Prostate gland (tissue), 2 donors: Measurements from ENCODE around the gene SLC16A9. TPM values are rescaled to one million over a fixed set of nuclear protein-coding genes. Genes with fewer than 3 reads are reported as not detected.

ENCODE experiments used
- DNase-seq: peaks from one replicate; pipeline ENCODE4 v3.0.0-alpha.2; 2019; ENCODE audit warnings: low spot score
- H3K27ac ChIP-seq, 2 donors: fragments of 200-600 bp; sonication (generic); 2 replicates each; pipeline ENCODE4 v1.5.1; 2017 to 2019
- H3K27me3 ChIP-seq: fragments of 200-600 bp; sonication (generic); replicated peaks from 2 replicates; pipeline ENCODE4 v1.5.1; 2019; ENCODE audit not compliant: insufficient read depth
- H3K36me3 ChIP-seq, 2 donors: fragments of 200-600 bp; sonication (generic); 1 replicate in 1 of 2; 2 replicates in 1 of 2; pipeline versions ENCODE4 v1.5.1 to v1.8.1; 2017 to 2019
- H3K4me1 ChIP-seq: fragments of 200-600 bp; sonication (generic); replicated peaks from 2 replicates; pipeline ENCODE4 v1.5.1; 2019
- H3K4me3 ChIP-seq, 2 donors: fragments of 200-600 bp; sonication (generic); 2 replicates each; pipeline ENCODE4 v1.5.1; 2017 to 2019
- H3K9me3 ChIP-seq: fragments of 200-600 bp; sonication (generic); 2 replicates; pipeline ENCODE4 v1.5.1; 2017
- CTCF ChIP-seq, 4 experiments: fragments of 200-600 bp in 2 of 4; fragments of 450-650 bp in 2 of 4; sonication (generic) in 2 of 4; IDR thresholded peaks; 1 replicate in 3 of 4; 2 replicates in 1 of 4; pipeline ENCODE4 v1.5.1; 2016 to 2019; ENCODE audit warnings: antibody characterized with exemption in 4 of 4, mild to moderate bottlenecking in 2 of 4, moderate library complexity in 2 of 4
- POLR2A ChIP-seq: fragments of 450-650 bp; IDR thresholded peaks from one replicate; pipeline ENCODE4 v1.6.1; 2016; ENCODE audit warnings: antibody characterized with exemption, mild to moderate bottlenecking
- POLR2AphosphoS5 ChIP-seq: sonication (generic); formaldehyde crosslinking; IDR thresholded peaks from one replicate; pipeline ENCODE4 v1.6.1; 2017; ENCODE audit warnings: antibody characterized with exemption
- WGBS: methylation state at CpG from one replicate; pipeline ENCODE4 v1.1.5; 2018; 5-methylcytosine and 5-hydroxymethylcytosine counted together
- intact Hi-C: fragments of 100-400 bp; cut with DNase I; formaldehyde crosslinking; loops from one replicate; pipeline ENCODE4 v1.14.2; 2022
- total RNA-seq, 2 donors: library from RNA; depleted of rRNA; stranded (reverse); fragments of >200 nt; gene quantifications; one replicate each; pipeline ENCODE4 v1.1.0, GENCODE V29; 2016

The SLC16A9 gene, protein sequence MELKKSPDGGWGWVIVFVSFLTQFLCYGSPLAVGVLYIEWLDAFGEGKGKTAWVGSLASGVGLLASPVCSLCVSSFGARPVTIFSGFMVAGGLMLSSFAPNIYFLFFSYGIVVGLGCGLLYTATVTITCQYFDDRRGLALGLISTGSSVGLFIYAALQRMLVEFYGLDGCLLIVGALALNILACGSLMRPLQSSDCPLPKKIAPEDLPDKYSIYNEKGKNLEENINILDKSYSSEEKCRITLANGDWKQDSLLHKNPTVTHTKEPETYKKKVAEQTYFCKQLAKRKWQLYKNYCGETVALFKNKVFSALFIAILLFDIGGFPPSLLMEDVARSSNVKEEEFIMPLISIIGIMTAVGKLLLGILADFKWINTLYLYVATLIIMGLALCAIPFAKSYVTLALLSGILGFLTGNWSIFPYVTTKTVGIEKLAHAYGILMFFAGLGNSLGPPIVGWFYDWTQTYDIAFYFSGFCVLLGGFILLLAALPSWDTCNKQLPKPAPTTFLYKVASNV
- total RNA-seq, result 10 to 100 TPM in 1 of 2 donors, 1 to 10 TPM in 1; 9.8 to 15.7 TPM

- H3K27me3 ChIP-seq, result no peaks in the 10 kb centered on the region
- H3K4me1 ChIP-seq, result no peaks in the 10 kb centered on the region
- H3K27ac ChIP-seq, result peak within 1 kb of the TSS; percentile 68 to 77
- under 1% methylated on average over 57 of the region's 68 CpGs for WGBS
- H3K9me3 ChIP-seq, result no peaks in the 10 kb centered on the region
- DNase-seq, result peak; percentile 56
- H3K4me3 ChIP-seq, result peak within 1 kb of the TSS; percentile 47 to 51
- TF ChIP-seq POLR2AphosphoS5, result peak; percentile 28
- TF ChIP-seq POLR2A, result no peak
- TF ChIP-seq CTCF (IDR thresholded peaks at IDR 0.05), result peak in 3 of 4 experiments; percentile 41 to 46 (median 41)
- H3K36me3 ChIP-seq, result no peaks in the 10 kb centered on the region
- intact Hi-C loops, result loop anchor here (5.0 to 10.0 kb wide), 2 partner anchors 98 to 185 kb away; no protein-coding TSS in a partner anchor
Measured at GRCh38 chr10:59709395-59710125, at the start of gene SLC16A9. Gene SLC16A9, minus strand, starts transcription at chr10:59709850. Its CDS starts 25,559 bp downstream, at chr10:59684291.

GRCh38 chr10:59757966-59758365 is 48.3 kb upstream of the SLC16A9 start:
- 69% methylated on average over 3 of the region's 3 CpGs for WGBS
- intact Hi-C loops, result no loop called here
- Histone ChIP-seq H3K9me3 (no peaks in the 10 kb centered on the region), H3K4me3 (no peak overlapping the region), H3K4me1 (no peaks in the 10 kb centered on the region), H3K27me3 (no peaks in the 10 kb centered on the region), H3K27ac (no peak overlapping the region), H3K36me3 (no peaks in the 10 kb centered on the region)
- no peak for DNase-seq
- TF ChIP-seq POLR2AphosphoS5 (no peak), POLR2A (no peak), CTCF (IDR thresholded peaks at IDR 0.05) (no peak)

DNA sequence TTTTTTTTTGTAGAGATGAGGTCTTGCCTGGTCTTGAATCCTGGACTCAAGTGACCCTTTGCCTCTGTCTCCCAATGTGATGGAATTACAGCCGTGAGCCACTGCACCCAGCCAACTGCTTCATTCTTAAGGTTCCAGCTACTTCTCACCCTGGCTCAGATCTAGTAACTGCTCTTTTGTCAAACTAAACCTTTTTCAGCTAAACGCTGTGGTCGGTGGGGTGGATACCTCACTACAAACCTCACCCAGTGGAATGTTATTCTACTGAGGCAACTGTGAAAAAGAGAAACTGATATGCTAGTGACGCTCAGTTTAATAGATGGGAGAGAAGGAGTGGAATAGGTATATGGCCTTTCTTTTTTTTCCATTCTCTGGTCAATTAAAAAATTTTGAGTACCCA is 45.3 kb upstream of the SLC16A9 start:
- no peaks in the 10 kb centered on the region for H3K9me3 ChIP-seq
- H3K27ac ChIP-seq, result no peak overlapping the region
- TF ChIP-seq POLR2A (no peak), POLR2AphosphoS5 (no peak), CTCF (IDR thresholded peaks at IDR 0.05) (no peak)
- no peaks in the 10 kb centered on the region for H3K4me1 ChIP-seq
- 89% methylated on average over 4 of the region's 4 CpGs for WGBS
- intact Hi-C loops, result no loop called here
- no peak overlapping the region for H3K4me3 ChIP-seq
- no peaks in the 10 kb centered on the region for H3K36me3 ChIP-seq
- H3K27me3 ChIP-seq, result no peaks in the 10 kb centered on the region
- DNase-seq, result no peak

GRCh38 chr10:59753267-59753666 is 43.6 kb upstream of the SLC16A9 start, which contains the start of gene MRLN:
Gene MRLN, minus strand, starts transcription at chr10:59753455.
- Histone ChIP-seq H3K4me1 (no peaks in the 10 kb centered on the region), H3K36me3 (no peaks in the 10 kb centered on the region), H3K4me3 (no peak within 1 kb of the TSS), H3K27me3 (no peaks in the 10 kb centered on the region), H3K27ac (no peak within 1 kb of the TSS), H3K9me3 (no peaks in the 10 kb centered on the region)
- no peak for TF ChIP-seq POLR2A
- no peak for TF ChIP-seq POLR2AphosphoS5
- no peak for TF ChIP-seq CTCF (IDR thresholded peaks at IDR 0.05)
- intact Hi-C loops, result no loop called here
- no peak for DNase-seq
- WGBS, result 38% methylated on average over 3 of the region's 3 CpGs
